Endothelial cell of umbilical vein (primary cell): ENCODE data around the gene CACNA1B. TPM values are rescaled to one million over a fixed set of nuclear protein-coding genes. Genes with fewer than 3 reads are reported as not detected.

Source experiments
- BruUV-seq: library from RNA; stranded (reverse); fragments of 400-500 nt; replicated peaks from 2 replicates; lab custom pipeline; 2021; lab: Mats Ljungman, UMichigan
- CTCF ChIA-PET: fragments of 300-600, 350-600 bp; sonication (Branson Sonifier 250); formaldehyde crosslinking; loops from one replicate; lab custom pipeline; 2021; ENCODE audit warnings: antibody characterized with exemption, inconsistent platforms; lab: Charles Lee
- POLR2A ChIA-PET: fragments of 300-600, 350-600 bp; sonication (Branson Sonifier 250); formaldehyde crosslinking; loops from one replicate; lab custom pipeline; 2021; ENCODE audit warnings: antibody characterized with exemption, inconsistent platforms; lab: Charles Lee
- DNase-seq: peaks from one replicate; pipeline ENCODE4 v3.0.0-alpha.2; 2011; ENCODE audit warnings: low read depth, low spot score
- FAIRE-seq: peaks from 2 replicates; lab custom pipeline; 2011; peaks lifted over from hg19 to GRCh38; lab: Jason Lieb, UNC
- H2AFZ ChIP-seq: 2 replicates; pipeline ENCODE4 v1.6.0; 2012; ENCODE audit warnings: low read depth, low read length, control low read depth, inconsistent platforms
- H3K27ac ChIP-seq: 2 replicates; pipeline ENCODE4 v1.5.1; 2011; ENCODE audit warnings: low read depth, mild to moderate bottlenecking, control low read depth, low read length, moderate library complexity; ENCODE audit not compliant: insufficient read depth
- H3K27me3 ChIP-seq, 2 experiments: 2 replicates each; pipeline versions ENCODE4 v1.6.0 to v1.6.1; 2011; ENCODE audit warnings: low read length in 2 of 2, mixed read lengths in 1 of 2; ENCODE audit not compliant: control insufficient read depth in 2 of 2, insufficient read depth in 2 of 2
- H3K36me3 ChIP-seq, 2 experiments: 2 replicates in 1 of 2; 3 replicates in 1 of 2; pipeline ENCODE4 v1.5.1; 2011; ENCODE audit warnings: low read length in 2 of 2, mild to moderate bottlenecking in 1 of 2, moderate library complexity in 1 of 2; ENCODE audit not compliant: control insufficient read depth in 2 of 2, insufficient read depth in 2 of 2; ENCODE audit errors: extremely low read depth in 1 of 2
- H3K4me1 ChIP-seq: 3 replicates; pipeline ENCODE4 v1.5.1; 2011; ENCODE audit warnings: mild to moderate bottlenecking, low read length; ENCODE audit not compliant: control insufficient read depth, insufficient read depth; ENCODE audit errors: extremely low read depth
- H3K4me2 ChIP-seq: 2 replicates; pipeline ENCODE4 v1.6.1; 2011; ENCODE audit warnings: low read length, control low read depth, mixed read lengths; ENCODE audit not compliant: insufficient read depth
- H3K4me3 ChIP-seq, 3 experiments: fragments of 200-600 bp in 1 of 3; sonication (generic), shearing (Covaris generic) in 1 of 3; replicated peaks in 1 of 3; 2 replicates each; pipeline ENCODE4 v1.5.1; 2011 to 2016; ENCODE audit warnings: control low read depth in 3 of 3, low read length in 3 of 3, mild to moderate bottlenecking in 2 of 3, inconsistent platforms in 1 of 3, low read depth in 1 of 3, moderate library complexity in 1 of 3; ENCODE audit not compliant: insufficient read depth in 1 of 3
- H3K79me2 ChIP-seq: 2 replicates; pipeline ENCODE4 v1.6.0; 2012; ENCODE audit warnings: low read length, inconsistent platforms; ENCODE audit not compliant: control insufficient read depth, insufficient read depth
- H3K9ac ChIP-seq: replicated peaks from 2 replicates; pipeline ENCODE3; 2011; ENCODE audit warnings: low read length, control low read depth; ENCODE audit not compliant: insufficient read depth; ENCODE audit errors: extremely low read depth
- H3K9me1 ChIP-seq: replicated peaks from 3 replicates; pipeline ENCODE4 v1.6.0; 2011; ENCODE audit warnings: mild to moderate bottlenecking, low read length; ENCODE audit not compliant: control insufficient read depth, insufficient read depth; ENCODE audit errors: extremely low read depth
- H3K9me3 ChIP-seq: replicated peaks from 2 replicates; pipeline ENCODE4 v1.5.1; 2012; ENCODE audit warnings: low read length, inconsistent platforms; ENCODE audit not compliant: control insufficient read depth, insufficient read depth
- H4K20me1 ChIP-seq: replicated peaks from 2 replicates; pipeline ENCODE3; 2011; ENCODE audit warnings: mild to moderate bottlenecking, low read length; ENCODE audit not compliant: control insufficient read depth, insufficient read depth; ENCODE audit errors: extremely low read depth
- CTCF ChIP-seq, 2 donors: IDR thresholded peaks; 1 replicate in 1 of 2; 2 replicates in 1 of 2; pipeline ENCODE4 v1.5.1; 2011; ENCODE audit warnings: low read length in 2 of 2, mild to moderate bottlenecking in 2 of 2, moderate library complexity in 2 of 2, control low read depth in 1 of 2, inconsistent platforms in 1 of 2, low read depth in 1 of 2; ENCODE audit not compliant: insufficient read depth in 1 of 2; ENCODE audit errors: extremely low read depth in 1 of 2
- EZH2 ChIP-seq: IDR thresholded peaks from 2 replicates; pipeline ENCODE4 v1.6.1; 2012; ENCODE audit warnings: borderline replicate concordance, low read depth, mild to moderate bottlenecking, moderate library complexity, low read length, inconsistent platforms; ENCODE audit not compliant: severe bottlenecking
- FOS ChIP-seq: IDR thresholded peaks from 2 replicates; pipeline ENCODE4 v1.6.1; 2011; ENCODE audit warnings: mild to moderate bottlenecking, low read length, moderate library complexity, borderline replicate concordance; ENCODE audit not compliant: insufficient read depth
- GATA2 ChIP-seq: IDR thresholded peaks from 2 replicates; pipeline ENCODE4 v1.7.0; 2011; ENCODE audit warnings: low read depth, mild to moderate bottlenecking, moderate library complexity, mixed read lengths, low read length; ENCODE audit not compliant: insufficient read length, insufficient read depth
- JUN ChIP-seq: IDR thresholded peaks from 2 replicates; pipeline ENCODE4 v1.6.1; 2011; ENCODE audit warnings: borderline replicate concordance, low read depth; ENCODE audit not compliant: insufficient read length, insufficient read depth
- MAX ChIP-seq: IDR thresholded peaks from 2 replicates; pipeline ENCODE4 v1.6.1; 2011; ENCODE audit not compliant: insufficient read depth, insufficient read length
- MYC ChIP-seq: IDR thresholded peaks from one replicate; pipeline ENCODE4 v1.6.1; 2011; ENCODE audit warnings: mild to moderate bottlenecking, low read depth, low read length
- POLR2A ChIP-seq: IDR thresholded peaks from 2 replicates; pipeline ENCODE4 v1.6.1; 2012; ENCODE audit warnings: low read depth, mild to moderate bottlenecking, control low read depth, low read length
- POLR2AphosphoS5 ChIP-seq: IDR thresholded peaks from 2 replicates; pipeline ENCODE4 v1.6.1; 2012; ENCODE audit warnings: low read depth, mild to moderate bottlenecking, control low read depth, low read length, moderate library complexity; ENCODE audit not compliant: insufficient read depth
- dilution Hi-C: fragments of 300-500 bp; cut with MboI; formaldehyde crosslinking; loops from one replicate; pipeline ENCODE4 v1.15.0; 2019; ENCODE audit warnings: low sequenced_read_pairs; ENCODE audit not compliant: extremely low pct_ligation_motif_present
- intact Hi-C: fragments of 100-400 bp; cut with micrococcal nuclease; formaldehyde crosslinking; loops from one replicate; pipeline ENCODE4 v1.10.0; 2022
- polyA plus RNA-seq, 4 experiments: library from polyadenylated mRNA; depleted of rRNA in 3 of 4; stranded (reverse) in 3 of 4; unstranded in 1 of 4; fragments of >200 nt; gene quantifications; 2 replicates each; pipeline versions ENCODE4 v1.2.1 to v1.2.3, GENCODE V29; 2011 to 2012; ENCODE audit warnings: missing spikeins in 1 of 4
- total RNA-seq: library from RNA; stranded (reverse); gene quantifications from 2 replicates; pipeline ENCODE4 v1.2.3, GENCODE V29; 2021

CACNA1B gene
- total and polyA plus RNA-seq, 2 donors (not counting 3 experiments of a cell fraction or from before 2014, with no cell fraction given), result 0.11 to 0.41 TPM

- ChIA-PET CTCF (no interaction called here), POLR2A (no interaction called here)
- Histone ChIP-seq H3K4me3 (no peak overlapping the region), H3K9ac (no peak overlapping the region), H3K4me2 (no peak overlapping the region), H3K9me3 (no peaks in the 10 kb centered on the region), H3K9me1 (no peaks in the 10 kb centered on the region), H3K27ac (no peak overlapping the region), H4K20me1 (no peaks in the 10 kb centered on the region), H3K36me3 (peaks cover 0 to 17% of the 10 kb centered on the region in 2 experiments), H2AFZ (no peak overlapping the region), H3K79me2 (no peaks in the 10 kb centered on the region), H3K27me3 (no peaks in the 10 kb centered on the region), H3K4me1 (no peaks in the 10 kb centered on the region)
- intact Hi-C loops (no loop called here), dilution Hi-C loops (no loop called here)
- BruUV-seq, result no TSS peak
- TF ChIP-seq GATA2 (no peak), POLR2AphosphoS5 (no peak), EZH2 (no peak), JUN (no peak), MYC (no peak), MAX (no peak), CTCF (IDR thresholded peaks at IDR 0.05; ENCODE audit: extremely low read depth in 1 of 2, insufficient read depth in 1 of 2, low read depth in 1 of 2, low read length in 2 of 2) (no peak), FOS (no peak), POLR2A (no peak)
- FAIRE-seq (no peak), DNase-seq (no peak)
Measured at GRCh38 chr9:137836151-137836830, 41.3 kb upstream of the CACNA1B start.
